ENCODE data around the gene PSMD6.
A peak's percentile ranks its signal among the peaks of the same experiment; 100 is the strongest.

Gene PSMD6

GRCh38 chr3:64046592-64046991, 23.3 kb upstream of the PSMD6 start:
- no peak for DNase-seq (ENCODE audit: low spot score)

- no peak for DNase-seq (ENCODE audit: low spot score)
These were observed 19.7 kb upstream of the PSMD6 start for GRCh38 chr3:64042952-64043351.

- DNase-seq (ENCODE audit: low spot score), result no peak
These were observed 16.9 kb upstream of the PSMD6 start for GRCh38 chr3:64039981-64040733.

GRCh38 chr3:64039332-64039731, 16.0 kb upstream of the PSMD6 start:
- DNase-seq (ENCODE audit: low spot score), result no peak

- DNase-seq (ENCODE audit: low spot score), result no peak
These were observed 15.0 kb upstream of the PSMD6 start for GRCh38 chr3:64038253-64038767.

- no peak for DNase-seq (ENCODE audit: low spot score)
These were observed 13.8 kb upstream of the PSMD6 start for GRCh38 chr3:64037084-64037483.

- no peak for DNase-seq (ENCODE audit: low spot score)
These were observed 9.8 kb upstream of the PSMD6 start for GRCh38 chr3:64033069-64033468.

GRCh38 chr3:64031540-64032508, 8.5 kb upstream of the PSMD6 start:
- no peak for DNase-seq (ENCODE audit: low spot score)

GRCh38 chr3:64030741-64031140, 7.4 kb upstream of the PSMD6 start:
- DNase-seq (ENCODE audit: low spot score), result peak; percentile 88

- no peak for DNase-seq (ENCODE audit: low spot score)
These were observed 6.0 kb upstream of the PSMD6 start for GRCh38 chr3:64029287-64029686.

- DNase-seq (ENCODE audit: low spot score), result no peak
These were observed 5.5 kb upstream of the PSMD6 start for GRCh38 chr3:64028754-64029153.

GRCh38 chr3:64027658-64028057, 4.4 kb upstream of the PSMD6 start:
- DNase-seq (ENCODE audit: low spot score), result no peak

GRCh38 chr3:64026346-64026745, 3.1 kb upstream of the PSMD6 start:
- DNase-seq (ENCODE audit: low spot score), result no peak

GRCh38 chr3:64023861-64024223, 548 bp upstream of the PSMD6 start:
- no peak for DNase-seq (ENCODE audit: low spot score)

GRCh38 chr3:64022451-64023186, 675 bp downstream of the PSMD6 start:
- no peak for DNase-seq (ENCODE audit: low spot score)

- DNase-seq (ENCODE audit: low spot score), result no peak
These were observed 1.4 kb downstream of the PSMD6 start for GRCh38 chr3:64021922-64022321.

GRCh38 chr3:64019879-64020278, 3.4 kb downstream of the PSMD6 start:
- no peak for DNase-seq (ENCODE audit: low spot score)

- DNase-seq (ENCODE audit: low spot score), result no peak
These were observed 4.0 kb downstream of the PSMD6 start for GRCh38 chr3:64019271-64019670.

GRCh38 chr3:64016941-64017620, 6.2 kb downstream of the PSMD6 start:
- no peak for DNase-seq (ENCODE audit: low spot score)

- DNase-seq (ENCODE audit: low spot score), result no peak
These were observed 11.6 kb downstream of the PSMD6 start for GRCh38 chr3:64011685-64012084.

GRCh38 chr3:64010199-64010598, 13.1 kb downstream of the PSMD6 start:
- DNase-seq (ENCODE audit: low spot score), result no peak

GRCh38 chr3:64009528-64009927, 13.8 kb downstream of the PSMD6 start:
- no peak for DNase-seq (ENCODE audit: low spot score)
